COR-L47 (cell line): ENCODE measurements around the gene UCHL1.
"Not testable (repeated sequence)": the region's sequence is repeated elsewhere in the genome, so short reads cannot be mapped to it uniquely, and the experiment has no call there.

Source experiments
- DNase-seq: peaks from one replicate; lab custom pipeline; 2025; lab: John Stamatoyannopoulos, UW

Gene UCHL1

GRCh38 chr4:41236508-41236907 lies 20.2 kb upstream of the UCHL1 start:
- no peak for DNase-seq

GRCh38 chr4:41241919-41242318 lies 14.8 kb upstream of the UCHL1 start:
- DNase-seq = no peak

- no peak for DNase-seq
These were observed 10.7 kb upstream of the UCHL1 start for GRCh38 chr4:41245983-41246382.

GRCh38 chr4:41256131-41256739 lies 493 bp upstream of the UCHL1 start:
- DNase-seq = no peak

GRCh38 chr4:41257257-41257901 lies 651 bp downstream of the UCHL1 start:
- peak; percentile 99 for DNase-seq

- DNase-seq = no peak
These were observed 1.2 kb downstream of the UCHL1 start for GRCh38 chr4:41257906-41258305.

- DNase-seq = peak; percentile 37
These were observed 2.1 kb downstream of the UCHL1 start for GRCh38 chr4:41258783-41259182.

- no peak for DNase-seq
These were observed 3.5 kb downstream of the UCHL1 start for GRCh38 chr4:41260116-41260733.

- no peak for DNase-seq
These were observed 5.5 kb downstream of the UCHL1 start for GRCh38 chr4:41262198-41262597.

GRCh38 chr4:41264212-41264611 lies 7.5 kb downstream of the UCHL1 start:
- no peak for DNase-seq

GRCh38 chr4:41267997-41268396 lies 11.3 kb downstream of the UCHL1 start:
- DNase-seq = no peak

GRCh38 chr4:41268721-41269517 lies 12.2 kb downstream of the UCHL1 start:
- DNase-seq = no peak

- no peak for DNase-seq
These were observed 13.0 kb downstream of the UCHL1 start for GRCh38 chr4:41269682-41270081.

GRCh38 chr4:41275931-41276330 lies 19.2 kb downstream of the UCHL1 start:
- DNase-seq = not testable (repeated sequence)

- no peak for DNase-seq
These were observed 23.3 kb downstream of the UCHL1 start for GRCh38 chr4:41280010-41280409.

- DNase-seq = peak; percentile 81
These were observed 24.4 kb downstream of the UCHL1 start for GRCh38 chr4:41281038-41281634.

- no peak for DNase-seq
These were observed 25.6 kb downstream of the UCHL1 start for GRCh38 chr4:41282366-41282765.

- no peak for DNase-seq
These were observed 28.6 kb downstream of the UCHL1 start for GRCh38 chr4:41285202-41285863.

GRCh38 chr4:41285864-41286235 lies 29.1 kb downstream of the UCHL1 start:
- no peak for DNase-seq

GRCh38 chr4:41287005-41287404 lies 30.3 kb downstream of the UCHL1 start:
- no peak for DNase-seq

GRCh38 chr4:41287852-41288251 lies 31.1 kb downstream of the UCHL1 start:
- no peak for DNase-seq

- no peak for DNase-seq
These were observed 31.5 kb downstream of the UCHL1 start for GRCh38 chr4:41288254-41288653.
